NOMO-1 treated with dmso at 0.1 percent for 144 hours (cell line): ENCODE data around the gene AZU1.

Experiments
- DNase-seq: peaks from one replicate; lab custom pipeline; 2025; ENCODE audit not compliant: unreplicated experiment; lab: John Stamatoyannopoulos, UW

Gene AZU1, protein sequence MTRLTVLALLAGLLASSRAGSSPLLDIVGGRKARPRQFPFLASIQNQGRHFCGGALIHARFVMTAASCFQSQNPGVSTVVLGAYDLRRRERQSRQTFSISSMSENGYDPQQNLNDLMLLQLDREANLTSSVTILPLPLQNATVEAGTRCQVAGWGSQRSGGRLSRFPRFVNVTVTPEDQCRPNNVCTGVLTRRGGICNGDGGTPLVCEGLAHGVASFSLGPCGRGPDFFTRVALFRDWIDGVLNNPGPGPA

DNA sequence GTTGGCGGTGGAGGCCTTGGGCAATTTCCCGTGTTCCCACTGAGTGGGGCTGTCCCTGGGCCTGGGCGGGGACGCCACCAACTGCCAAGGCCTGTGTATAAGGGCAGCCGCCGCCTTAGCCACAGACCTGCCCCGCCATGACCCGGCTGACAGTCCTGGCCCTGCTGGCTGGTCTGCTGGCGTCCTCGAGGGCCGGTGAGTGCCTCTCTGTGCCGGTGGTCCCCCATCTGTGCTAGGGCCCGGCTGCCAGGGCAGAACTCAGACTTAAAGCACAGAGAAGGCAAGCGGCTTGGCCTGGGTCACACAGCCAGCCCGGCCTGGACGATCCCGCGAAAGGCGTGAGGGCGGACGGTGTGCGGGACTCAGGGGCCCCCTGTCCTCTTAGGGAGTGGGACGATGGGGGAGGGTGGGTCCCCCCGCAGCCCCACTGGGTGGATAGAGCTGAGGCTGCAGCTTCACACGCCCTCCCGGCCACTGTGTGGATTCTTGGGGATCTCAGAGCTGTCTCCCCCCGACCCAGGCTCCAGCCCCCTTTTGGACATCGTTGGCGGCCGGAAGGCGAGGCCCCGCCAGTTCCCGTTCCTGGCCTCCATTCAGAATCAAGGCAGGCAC lies at the start of gene AZU1:
Gene AZU1, plus strand, starts transcription at position 128 of the 612 bp plus-strand sequence. Its CDS starts 10 bp downstream, at position 138.
- peak; percentile 73 for DNase-seq

DNA sequence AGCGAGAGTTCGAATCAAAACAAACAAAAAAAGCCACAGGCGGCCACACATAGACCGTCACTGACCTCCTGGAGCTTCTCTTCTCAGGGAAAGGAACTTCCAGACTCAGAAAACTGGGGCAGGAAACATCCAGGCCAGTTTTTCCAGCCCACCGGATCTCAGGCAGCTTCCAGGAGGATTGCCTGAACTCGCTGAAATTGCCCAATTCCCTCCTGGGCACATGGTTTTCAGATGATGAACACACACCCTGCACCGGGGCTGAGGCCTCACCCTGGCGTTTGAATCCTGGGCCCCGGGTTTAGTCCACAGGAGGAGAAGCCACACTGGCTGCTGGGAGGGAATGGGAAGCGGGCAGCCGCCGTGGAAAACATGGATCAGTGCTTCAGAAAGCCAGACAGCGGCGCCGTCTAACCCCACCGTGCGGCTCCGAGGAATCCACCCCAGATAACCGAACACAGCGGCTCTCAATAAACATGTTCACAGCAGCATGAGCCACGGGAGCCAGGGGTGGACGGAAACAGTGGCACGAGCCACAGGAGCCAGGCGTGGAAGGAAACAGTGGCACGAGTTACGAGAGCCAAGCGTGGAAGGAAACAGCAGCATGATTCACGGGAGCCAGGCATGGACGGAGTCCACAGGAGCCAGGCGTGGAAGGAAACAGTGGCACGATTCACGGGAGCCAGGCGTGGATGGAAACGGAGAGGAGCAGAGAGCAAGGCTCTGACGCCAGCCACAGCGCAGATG lies 48.6 kb upstream of the AZU1 start:
- no peak for DNase-seq

DNA sequence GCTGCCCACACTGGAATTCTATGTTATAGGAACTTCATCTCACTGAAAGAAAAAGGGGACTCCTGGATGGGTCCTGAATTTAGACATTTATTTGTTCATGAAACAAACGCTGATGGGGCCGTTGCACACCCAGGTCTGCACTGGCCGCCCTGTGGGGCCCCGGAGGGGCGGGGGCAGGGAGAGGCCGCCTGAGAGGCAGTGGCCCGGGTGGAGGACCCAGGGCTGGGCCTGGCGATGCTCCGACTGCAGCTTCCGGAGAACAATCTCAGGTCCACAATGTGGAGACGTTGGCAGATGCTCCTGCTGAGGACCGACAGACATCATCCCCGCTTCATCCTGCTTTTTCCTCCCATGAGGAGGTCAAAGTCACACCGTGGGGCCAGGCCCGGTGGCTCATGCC lies 46.7 kb upstream of the AZU1 start:
- DNase-seq: no peak

DNA sequence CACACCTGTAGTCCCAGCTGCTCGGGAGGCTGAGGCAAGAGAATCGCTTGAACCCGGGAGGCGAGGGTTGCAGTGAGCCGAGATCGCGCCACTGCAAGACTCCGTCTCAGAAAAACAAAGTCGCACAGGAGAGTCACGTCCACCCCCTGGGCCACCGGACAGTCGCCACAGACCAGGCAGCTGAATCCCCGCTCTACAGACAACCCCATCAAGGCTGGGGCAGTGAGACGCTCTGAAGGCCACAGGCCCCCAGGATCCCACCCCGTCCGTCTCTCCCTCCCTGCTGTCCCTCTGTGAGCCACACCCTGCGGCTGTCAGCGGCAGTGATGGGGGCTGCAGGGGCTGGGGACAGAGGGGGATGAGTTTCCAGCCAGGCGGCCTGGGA lies 45.8 kb upstream of the AZU1 start:
- no peak for DNase-seq

DNA sequence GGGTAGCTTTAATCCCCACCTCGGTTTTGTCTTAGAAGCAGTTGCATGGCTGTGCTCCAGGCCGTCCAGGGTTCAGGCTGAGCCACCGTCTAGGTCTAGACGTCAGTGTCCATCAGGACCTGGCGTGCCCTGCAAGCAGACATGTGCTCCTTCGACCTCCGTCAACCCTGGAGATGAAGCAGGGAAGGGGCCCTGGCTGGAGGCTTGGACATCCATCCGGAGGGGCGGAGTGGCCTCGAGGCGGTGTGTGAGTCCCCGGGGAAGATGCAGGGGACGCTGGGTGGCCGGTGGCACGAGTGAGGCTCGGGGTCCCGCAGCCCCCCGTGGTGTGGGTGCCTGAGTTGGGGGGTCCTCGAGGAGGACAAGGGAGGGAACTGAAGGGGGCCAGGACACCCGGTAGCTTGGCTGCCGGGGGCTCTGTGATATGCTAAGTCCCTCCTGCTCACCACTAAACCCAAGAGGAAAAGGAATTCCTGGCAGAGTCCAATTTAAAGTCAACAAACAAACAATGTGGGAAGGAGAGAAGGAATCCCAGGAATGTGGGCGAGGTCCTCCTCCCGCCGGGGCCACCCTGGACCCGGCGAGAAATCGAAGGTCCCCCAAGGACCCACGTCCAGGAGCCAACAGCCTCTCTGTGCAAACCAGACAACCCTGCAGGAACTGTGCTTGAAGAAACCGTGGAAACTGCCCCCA lies 45.3 kb upstream of the AZU1 start:
- DNase-seq: no peak

DNA sequence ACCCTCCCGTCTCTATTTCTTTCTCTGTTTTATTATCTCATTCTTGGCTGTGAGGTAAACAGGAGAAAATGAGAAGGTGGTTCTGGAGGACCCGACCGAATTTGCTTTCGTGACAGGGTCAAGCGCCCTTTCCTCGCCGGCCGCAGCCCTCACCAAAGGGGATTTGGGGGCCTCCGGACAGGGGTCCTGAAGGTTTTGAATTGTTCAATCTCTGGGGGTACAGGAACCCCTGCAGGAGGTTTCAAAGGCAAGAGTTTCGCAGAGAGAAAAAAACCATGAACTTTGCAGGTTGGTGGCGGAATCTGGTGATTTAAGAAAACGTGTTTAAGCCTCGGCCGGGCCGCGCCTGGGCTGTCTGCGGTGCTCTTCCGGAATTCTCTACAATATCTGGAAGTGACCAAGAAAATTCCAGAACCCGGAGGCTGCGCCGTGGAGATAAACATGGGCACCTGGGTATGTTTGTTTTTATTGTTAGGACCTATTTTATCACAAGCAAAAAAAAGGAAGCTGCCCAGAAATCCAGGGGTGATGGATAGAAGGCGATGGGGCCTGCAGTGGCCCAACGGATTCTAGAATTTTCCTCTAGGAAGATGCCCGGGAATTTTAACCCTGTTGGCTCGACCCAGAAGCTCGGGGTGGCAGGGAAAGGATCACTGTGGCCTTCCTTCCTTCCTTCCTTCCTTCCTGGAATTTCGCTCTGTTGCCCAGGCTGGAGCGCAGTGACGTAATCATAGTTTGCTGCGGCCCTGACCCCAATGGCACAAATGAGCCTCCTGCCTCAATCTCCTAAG lies 44.6 kb upstream of the AZU1 start:
- no peak for DNase-seq

DNA sequence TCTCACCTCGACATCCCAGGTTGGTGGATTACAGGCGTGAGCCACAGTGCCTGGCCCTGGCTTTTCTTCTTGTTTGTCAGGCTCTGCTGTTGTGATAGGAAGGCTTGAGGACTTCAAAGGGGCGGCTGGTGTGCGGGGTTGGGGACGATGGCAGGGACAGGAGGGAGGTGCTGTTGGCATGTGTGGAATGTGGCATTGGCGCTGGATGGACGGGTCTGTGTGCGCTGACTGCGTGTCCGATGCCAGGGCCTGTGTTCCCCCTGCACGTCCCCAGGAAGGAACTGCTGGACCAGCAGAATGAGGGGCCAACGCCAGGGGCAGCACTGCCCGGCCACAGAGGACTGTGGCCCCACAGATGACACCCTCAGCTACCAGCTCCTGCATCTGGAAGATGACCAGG lies 43.1 kb upstream of the AZU1 start:
- DNase-seq: no peak

DNA sequence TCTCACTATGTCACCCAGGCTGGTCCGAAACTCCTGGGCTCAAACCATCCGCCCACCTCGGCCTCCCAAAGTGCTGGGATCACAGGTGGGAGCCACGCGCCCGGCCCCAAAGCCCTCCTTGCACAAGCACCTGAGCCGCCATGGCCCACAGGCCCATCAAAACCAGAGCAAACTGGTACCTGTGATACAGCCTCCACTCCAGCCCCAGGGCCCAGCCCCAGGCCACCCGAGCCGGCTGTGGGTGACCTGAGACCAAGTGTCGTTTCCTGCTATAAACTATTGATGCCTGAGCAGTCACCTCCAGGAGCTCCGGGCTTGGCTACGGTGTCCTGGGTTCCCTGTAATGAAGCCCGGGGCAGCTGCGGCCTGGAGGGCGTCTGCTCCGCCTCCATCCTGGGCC lies 40.1 kb upstream of the AZU1 start:
- no peak for DNase-seq

DNA sequence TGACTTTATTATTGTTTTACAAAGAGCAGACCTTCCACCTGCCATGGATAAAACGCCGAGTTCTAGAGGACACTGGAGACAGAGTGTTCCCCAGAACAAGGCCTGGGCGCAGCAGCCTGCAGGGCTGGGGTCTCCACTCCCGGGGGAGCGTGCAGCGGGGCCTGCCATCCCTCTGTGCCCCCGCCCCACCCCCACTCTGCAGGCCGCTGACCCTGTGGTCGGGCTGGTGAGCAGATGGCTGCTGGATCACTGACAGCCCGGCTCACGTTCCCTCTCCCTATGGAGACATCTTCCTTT lies 39.0 kb upstream of the AZU1 start:
- no peak for DNase-seq

DNA sequence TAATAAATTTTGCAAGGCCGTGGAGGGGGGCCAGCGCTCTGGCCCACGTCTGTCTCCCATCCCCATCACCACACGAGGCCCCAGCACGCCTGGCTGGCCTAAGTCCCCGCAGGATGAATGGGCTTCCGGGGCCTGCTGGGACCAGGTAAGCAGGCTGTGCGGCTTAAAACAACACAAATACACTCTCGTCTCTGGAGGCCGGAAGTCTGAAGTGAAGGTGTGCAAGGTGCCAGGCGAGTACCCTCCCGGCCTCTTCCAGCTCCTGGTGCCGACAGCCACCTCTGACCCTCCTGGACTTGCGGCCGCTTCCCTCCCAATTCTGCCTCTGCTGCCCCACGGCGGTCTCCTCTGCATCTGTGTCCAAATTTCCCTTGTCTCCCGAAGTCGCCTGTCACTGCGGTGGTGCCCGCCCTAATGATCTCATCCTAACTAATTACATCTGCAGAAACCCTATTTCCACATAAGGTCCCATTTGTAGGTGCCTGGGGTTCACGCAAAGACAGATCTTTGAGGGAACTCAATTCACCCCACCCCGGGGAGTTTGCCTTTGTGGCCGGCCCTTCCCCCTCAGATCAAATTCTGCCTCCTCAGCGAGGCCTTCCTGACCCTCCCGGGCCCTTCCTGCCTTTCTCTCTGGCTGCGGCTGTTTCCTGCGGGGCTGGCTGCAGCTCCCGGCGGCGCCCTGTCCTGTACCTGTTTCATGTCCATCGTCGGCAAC lies 38.5 kb upstream of the AZU1 start:
- DNase-seq: no peak

DNA sequence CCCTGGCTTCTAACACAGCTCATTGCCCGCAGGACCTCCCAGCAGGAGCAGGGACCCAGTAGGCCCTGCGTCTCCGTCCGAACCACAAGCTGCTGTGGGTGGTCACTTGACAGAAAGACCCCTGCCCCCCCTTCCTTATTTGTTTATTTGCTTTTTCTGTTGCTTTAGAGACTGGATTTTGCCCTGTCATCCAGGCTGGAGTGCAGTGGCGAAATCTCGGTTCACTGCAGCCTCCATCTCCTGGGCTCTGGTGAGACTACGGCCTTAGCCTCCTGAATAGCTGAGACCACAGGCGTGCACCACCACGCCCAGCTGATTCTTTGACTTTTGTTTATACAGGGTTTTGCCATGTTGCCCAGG lies 38.0 kb upstream of the AZU1 start:
- no peak for DNase-seq

DNA sequence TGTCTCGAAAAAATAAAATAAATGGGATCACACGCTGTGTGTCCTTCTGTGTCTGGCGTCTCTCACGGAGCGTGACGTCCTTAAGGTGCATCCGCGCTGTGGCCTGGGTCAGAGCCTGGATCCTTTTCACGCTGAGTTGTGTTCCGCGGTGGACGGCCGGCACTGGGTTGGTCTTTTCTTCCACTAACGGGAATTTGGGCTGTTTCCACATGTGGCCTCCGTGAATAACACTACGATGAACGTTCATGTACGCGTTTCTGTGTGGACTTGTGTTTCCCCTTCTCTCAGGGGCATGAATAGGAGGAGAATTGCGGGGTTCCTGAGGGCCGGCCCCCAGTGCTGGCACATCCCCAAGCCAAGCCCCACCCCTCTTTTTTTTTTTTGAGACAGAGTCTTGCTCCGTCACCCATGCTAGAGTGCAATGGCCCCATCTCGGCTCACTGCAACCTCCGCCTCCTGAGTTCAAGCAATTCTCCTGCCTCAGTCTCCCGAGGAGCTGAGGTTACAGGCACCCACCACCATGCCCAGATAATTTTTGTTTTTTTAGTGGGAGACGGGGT lies 36.5 kb upstream of the AZU1 start:
- DNase-seq: no peak

DNA sequence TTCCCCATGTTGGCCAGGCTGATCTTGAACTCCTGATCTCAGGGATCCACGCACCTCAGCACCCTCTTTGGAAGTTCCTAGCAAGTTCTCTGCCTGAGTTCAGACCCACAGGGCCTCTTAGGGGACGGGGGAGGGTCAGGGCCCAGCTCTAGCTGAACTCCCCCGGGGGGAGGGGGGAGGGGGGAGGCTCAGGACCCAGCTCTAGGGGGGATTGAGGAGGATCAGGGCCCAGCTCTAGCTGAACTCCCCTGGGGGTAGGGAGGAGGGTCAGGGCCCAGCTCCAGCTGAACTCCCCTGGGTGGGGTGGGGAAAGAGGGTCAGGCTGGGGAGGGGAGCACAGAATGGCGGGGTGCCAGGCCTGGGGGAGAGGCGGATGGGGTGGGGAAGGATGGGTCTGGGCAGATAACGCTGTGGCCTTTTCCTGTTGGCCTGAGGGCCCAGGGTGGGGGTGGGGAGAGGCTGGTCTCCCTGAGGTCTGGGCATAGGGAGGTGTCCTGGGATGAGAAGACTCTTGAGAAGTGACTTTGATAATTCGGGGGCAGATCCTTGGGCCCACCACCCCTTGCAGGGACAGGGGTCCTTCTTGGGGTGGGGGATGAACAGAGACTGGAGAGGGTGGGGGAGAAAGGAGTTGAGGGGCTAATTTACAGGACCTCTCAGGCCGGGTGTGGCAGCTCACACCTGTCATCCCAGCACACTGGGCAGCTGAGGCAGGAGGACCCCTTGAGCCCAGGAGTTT lies 35.9 kb upstream of the AZU1 start:
- no peak for DNase-seq

DNA sequence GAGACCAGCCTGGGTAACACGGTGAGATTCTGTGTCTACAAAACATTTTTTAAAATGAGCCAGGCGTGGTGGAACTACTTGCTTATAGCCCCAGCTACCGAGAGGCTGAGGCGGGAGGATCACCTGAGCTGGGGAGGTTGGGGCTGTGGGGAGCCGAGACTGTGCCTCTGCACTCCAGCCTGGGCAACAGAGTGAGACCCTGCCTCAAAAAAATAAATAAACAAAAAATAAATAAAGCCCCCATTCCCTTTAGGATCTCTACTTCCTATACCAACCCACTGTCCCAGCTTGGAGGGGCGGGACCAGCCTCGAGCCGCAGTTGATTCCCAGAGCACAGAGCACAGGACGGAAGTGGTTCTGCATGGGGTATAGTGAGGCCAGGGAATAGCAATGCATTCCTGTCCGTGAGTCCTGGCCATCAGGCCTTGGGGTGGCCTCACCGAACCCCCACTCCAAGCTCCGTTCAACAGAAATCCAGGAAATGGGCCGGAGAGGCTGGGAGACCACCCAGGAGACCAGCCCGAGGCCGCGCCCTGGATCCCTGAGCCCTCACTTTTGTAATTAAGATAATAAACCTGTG lies 35.2 kb upstream of the AZU1 start:
- DNase-seq: no peak

DNA sequence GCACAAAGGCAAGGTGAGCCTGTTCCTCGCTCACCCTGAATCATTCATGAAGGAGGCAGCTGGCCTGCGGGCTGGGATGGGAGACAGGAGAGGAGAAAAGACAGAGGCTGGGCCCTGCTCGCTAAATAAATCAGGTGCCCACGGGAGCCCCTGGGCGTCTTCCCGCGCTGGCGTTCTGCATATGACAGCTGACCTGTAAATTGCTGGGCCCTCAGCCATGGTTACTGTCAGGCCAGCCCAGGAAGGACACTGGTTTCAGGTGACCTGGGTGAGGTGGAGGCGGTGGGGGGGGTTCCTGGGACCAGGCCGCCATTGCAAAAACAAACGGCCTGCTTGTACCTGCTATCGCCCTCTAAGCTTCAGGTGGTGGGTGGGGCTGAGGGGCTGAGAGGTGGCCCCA lies 33.8 kb upstream of the AZU1 start:
- DNase-seq: no peak

DNA sequence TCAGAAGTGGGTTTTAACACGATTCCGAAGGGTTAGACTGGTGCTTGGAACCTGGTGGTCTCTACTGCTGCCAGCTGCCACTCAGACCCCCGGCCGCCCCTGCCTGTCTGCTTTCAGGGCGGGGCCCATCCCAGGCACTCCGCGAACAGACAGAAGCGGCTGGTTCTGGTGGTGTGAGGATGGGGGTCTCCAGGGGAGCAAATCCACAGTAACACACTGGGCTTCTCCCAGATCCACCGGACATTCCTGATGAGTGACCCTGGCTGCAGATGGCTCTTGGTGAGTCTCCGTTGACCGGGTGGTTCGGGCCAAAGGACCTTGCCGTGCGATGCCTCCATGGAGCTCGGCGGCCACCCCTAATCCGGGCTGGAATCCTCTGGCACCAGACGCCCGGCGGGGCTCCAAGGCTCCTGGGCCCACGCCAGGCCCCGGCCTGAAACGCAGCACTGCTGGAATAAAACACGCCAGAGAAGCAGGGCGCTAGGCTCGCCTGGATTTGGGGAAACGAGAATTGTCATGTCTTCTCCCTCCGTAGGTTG lies 32.5 kb upstream of the AZU1 start:
- no peak for DNase-seq

DNA sequence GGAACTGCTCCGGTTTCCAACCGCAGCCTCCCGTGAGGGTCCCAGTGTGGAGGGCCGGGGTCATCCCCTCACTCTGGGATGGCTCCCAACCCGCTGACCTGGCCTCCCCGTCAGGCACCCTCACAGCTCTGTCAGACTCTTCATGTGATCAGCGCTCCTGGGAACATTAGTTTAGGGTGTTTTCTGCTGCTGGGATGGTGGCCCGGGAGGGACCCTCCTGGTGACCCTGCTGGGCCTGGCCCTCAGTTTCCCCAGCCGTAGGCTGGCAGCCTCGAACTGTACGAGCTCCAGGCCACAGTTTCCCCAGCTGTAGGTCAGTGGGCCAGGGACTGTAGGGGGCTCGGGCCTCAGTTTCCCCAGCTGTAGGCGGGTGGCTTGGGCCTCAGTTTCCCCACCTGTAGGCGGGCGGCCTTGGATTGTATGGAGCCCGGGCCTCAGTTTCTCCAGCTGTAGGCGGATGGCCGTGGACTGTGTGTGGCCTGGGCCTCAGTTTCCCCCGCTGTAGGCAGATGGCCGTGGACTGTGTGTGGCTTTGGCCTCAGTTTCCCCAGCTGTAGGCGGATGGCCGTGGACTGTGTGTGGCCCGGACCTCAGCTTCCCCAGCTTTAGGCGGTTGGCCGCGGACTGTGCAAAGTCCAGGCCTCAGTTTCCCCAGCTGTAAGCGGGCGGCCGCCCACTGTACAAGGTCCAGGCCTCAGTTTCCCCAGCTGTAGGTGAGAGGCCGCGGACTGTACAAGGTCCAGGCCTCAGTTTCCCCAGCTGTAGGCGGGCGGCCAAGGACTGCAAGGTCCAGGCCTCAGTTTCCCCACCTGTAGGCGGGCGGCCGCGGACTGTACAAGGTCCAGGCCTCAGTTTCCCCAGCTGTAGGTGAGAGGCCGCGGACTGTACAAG lies 31.7 kb upstream of the AZU1 start:
- DNase-seq: no peak
